CD4-positive, alpha-beta T cell treated with Interleukin-21 for 1 hour (primary cell): ENCODE data around the gene BANP.
"Not testable (repeated sequence)": the region's sequence is repeated elsewhere in the genome, so short reads cannot be mapped to it uniquely, and the experiment has no call there.

Experiments used
- DNase-seq: peaks from one replicate; pipeline ENCODE4 v3.0.0-alpha.2; 2020

BANP gene

DNA sequence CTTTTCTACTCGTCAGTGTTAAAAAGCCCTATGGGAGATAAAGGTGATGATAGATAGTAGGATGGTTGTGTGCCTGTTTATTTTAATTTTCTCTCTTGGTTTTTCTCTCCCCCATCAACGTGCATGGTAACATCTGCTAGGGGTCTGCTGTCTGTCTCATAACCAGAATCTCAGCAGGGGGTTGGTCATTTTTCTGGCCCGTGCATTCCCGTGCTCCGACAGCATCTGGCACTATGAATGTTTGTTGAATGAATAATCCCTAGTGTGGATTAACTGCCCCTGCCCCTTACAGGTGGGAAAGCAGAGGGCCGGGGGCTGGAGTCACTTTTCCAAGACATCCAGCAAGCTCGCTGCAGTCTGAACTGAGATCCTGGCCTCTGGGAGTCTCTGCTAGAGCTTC, 21.2 kb upstream of the BANP start:
- DNase-seq = no peak

- DNase-seq = no peak
Measured at GRCh38 chr16:87930456-87930855, 20.8 kb upstream of the BANP start.

- DNase-seq = no peak
Measured at GRCh38 chr16:87931504-87931903, 19.7 kb upstream of the BANP start.

DNA sequence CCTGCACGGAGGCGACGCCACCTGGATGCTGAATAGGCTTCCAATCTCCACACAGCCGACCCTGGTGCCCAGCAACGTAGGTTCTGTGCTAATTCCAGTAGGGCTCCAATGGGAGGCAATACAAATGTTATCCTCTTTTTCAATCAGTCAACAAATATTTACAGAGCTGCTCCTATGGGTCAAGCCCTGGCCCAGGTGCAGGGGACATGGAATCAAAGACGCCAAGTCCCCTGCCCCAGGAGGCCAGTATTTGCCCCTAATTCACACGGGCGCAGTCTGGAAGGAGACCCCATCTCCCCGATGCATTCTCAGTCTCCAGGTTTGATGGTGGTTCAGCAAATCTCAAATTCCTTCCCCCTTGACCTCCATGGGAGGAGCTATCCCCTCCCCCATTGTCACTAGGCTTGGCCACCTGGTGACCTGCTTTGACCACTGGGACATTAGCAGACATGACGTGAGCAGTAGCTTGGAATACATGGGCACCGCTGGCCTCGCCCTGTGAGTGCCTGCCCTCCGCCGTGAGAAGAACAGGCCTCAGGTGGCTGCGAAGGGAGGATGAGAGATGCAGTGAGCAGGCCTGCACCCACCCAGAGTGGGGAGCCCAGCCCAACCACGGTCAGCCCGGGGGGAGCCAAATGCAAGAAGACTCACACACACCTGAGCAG, 18.6 kb upstream of the BANP start:
- not testable (repeated sequence) for DNase-seq

DNA sequence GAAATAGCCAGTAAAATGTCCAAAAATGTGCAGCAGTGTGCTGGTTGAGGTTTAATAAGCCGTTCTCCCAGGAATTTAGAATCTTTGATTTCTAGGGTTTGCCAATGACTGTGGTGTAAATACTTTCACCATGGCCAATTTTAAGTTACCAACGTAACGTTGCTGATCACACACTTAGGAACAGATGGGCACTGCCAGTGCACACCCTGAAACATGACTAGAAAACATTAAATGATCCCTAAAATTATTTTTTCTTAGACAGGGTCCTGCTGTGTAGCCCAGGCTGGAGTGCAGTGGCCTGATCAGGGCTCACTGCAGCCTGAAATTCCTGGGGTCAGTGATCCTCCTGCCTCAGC, 18.1 kb upstream of the BANP start:
- no peak for DNase-seq

GRCh38 chr16:87934752-87935425, 16.3 kb upstream of the BANP start:
- not testable (repeated sequence) for DNase-seq

- not testable (repeated sequence) for DNase-seq
Measured at GRCh38 chr16:87936016-87936374, 15.2 kb upstream of the BANP start.

DNA sequence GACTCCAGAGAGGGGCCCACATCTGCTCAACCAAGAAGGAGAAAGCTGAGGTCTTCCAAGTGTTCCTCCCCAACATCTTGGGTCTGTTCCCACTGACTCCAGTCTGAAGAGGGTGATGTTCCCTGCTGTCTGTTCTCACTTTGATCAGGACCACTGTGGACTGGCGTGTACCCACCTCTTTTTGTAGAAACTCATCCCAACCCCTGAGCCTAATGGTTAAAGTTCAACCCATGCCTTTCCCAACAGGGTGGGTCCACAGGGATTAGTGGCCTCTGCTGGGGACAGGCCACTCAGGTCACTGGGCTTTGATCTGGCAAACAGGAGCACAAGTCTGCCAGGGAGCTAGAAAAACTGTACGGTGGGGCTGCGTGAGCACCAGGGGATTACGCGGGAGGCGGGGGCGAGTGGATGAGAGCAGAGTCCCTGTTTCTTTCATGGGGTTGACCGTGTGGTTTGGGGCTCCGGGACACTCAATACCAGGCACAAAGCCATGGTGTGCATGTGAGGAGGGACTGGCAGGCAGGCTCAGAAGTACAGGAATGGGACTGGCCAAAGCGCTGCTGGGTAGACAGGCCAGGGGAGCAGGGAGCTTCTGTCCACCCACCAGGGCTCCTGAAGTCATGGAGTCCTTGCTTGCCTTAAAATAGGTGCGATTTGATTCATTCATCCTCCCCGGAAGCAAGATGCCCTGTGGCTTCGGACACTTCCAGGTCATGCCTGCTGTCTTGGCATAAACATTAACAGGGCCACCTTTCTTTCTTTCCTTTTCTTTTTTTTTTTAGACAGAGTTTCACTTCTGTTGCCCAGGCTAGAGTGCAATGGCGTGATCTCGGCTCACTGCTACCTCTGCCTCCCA, 14.6 kb upstream of the BANP start, which contains the start of gene CA5A:
Gene CA5A (minus strand): TSS at position 155 of the 856 bp plus-strand sequence. CDS start 79 bp downstream, at position 76.
- DNase-seq = no peak

- DNase-seq = not testable (repeated sequence)
Measured at GRCh38 chr16:87937231-87937542, 14.0 kb upstream of the BANP start.

DNA sequence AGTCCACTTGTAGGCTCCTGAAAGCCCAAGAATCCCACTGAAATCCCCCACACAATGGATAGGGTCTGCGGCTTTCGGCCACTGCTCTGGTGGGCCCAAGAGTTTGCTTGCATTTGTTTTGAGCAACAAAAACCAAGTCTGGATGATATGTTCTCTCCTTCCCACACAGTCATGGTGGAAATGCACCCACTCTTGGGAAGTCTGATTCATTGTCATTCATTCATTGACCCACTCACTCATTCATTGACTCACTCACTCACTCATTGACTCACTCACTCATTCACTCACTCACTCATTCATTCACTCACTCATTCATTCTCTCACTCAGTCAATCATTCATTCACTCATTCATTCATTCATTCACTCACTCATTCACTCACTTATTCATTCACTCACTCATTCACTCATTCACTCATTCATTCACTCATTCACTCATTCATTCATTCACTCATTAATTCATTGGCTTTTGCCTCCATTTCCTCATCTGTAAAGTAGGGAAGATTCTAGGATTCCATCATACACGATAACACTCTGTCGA, 12.8 kb upstream of the BANP start:
- no peak for DNase-seq

DNA sequence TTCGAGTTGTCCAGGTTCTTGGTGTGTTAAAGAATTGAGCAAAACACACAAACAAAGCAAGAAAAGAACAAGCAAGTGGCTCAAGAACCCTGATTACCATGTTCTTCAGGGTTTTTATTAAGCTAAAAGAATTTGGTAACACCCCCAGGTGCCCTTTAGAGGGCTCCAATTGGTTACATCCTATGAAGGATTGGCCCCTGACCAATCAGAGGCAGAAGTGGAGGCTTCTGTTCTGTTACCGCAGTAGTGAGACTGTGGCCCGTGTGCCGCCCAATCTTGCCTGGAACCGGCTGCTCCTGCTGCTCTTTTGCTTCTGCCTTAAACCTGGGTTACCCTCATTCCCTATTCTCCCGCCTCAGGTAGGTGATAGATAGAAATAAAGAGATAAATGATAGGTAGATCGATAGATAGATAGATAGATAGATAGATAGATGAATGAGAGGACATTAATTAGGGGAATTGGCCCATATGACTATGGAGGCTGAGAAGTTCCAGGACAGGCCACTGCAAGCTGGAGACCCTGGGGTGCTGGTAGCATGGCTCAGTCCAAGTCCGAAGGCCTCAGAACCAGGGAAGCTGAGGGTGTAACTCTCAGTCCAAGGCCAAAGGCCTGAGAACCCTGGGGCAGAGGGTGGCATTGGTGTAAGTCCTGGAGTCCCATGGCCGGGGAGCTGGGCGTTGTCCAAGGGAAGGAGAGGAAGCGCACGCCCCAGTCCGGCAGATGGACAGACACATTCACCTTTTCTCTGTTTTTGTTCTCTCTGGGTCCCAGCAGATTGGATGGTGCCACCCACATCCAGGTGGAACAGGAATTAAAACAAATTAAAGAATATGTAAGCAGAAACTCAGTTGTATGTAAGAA, 11.4 kb upstream of the BANP start:
- no peak for DNase-seq

GRCh38 chr16:87942680-87943079, 8.6 kb upstream of the BANP start:
- DNase-seq = no peak

DNA sequence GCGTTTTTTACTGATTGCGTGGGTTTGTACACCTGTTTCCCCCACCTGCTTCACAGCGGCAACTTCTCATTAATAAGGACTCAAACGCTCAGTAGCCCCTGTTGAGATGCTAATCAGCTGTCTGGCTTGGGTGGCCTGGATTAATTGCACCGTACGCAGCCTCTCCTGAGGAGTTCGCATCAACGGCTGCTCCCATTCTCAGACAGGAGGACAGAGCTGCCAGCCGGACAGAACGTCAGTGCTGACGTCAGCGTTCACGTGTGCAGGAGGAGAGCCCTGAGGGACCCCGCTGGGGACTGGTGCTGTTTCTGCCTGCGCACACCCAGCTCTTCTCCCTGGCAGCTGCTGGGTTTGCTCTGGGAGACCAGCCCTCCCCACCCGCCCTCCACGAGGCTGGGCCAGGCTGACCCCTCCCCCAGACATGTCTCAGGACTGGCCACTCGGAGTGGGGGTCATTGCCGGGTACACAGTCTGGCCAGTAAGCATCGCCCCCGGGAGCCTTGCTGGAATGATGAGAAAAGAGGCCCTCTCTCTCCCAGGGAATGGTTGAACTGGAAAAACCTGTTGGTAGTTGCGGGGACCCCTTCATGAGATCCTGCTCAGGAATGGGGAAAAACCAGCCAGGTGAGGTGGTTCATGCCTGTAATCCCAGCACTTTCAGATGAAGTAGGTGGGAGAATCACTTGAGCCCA, 5.7 kb upstream of the BANP start:
- peak; percentile 20 for DNase-seq

DNA sequence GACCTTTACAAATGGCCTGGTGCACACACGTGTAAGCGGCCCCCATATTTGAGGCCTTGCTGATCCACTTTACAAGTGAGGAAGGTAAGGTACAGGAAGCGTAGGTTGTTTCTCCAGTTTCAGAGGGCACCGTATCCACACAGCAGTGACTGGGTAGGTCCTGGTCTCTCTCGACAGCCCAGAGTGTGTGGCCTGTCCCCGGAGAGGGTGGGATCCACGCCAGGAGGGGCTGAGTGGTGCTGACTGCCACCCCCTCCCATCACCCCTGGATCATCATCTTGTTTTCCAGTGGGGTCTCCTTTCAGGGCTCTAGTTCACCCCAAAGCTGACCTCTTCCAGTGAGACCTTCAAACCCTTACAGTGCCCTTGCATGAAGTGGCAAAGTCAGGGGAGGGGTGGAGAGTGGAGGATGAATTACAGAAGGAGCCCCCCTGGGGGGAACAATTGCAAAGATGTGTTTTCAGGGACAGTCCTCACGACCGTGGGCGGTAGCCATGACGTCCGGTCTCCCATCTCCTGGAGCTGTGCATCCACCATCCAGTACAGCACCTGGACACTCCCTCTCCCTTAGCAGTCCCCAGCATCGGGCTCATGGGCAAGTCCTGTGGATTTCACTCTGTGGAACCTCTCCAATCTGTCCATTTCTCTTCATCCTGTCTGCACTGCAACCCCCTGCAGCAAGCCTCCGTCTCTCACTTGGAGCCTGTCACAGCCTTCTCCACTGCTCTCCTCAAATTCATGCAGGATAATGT, 4.5 kb upstream of the BANP start:
- DNase-seq = no peak

DNA sequence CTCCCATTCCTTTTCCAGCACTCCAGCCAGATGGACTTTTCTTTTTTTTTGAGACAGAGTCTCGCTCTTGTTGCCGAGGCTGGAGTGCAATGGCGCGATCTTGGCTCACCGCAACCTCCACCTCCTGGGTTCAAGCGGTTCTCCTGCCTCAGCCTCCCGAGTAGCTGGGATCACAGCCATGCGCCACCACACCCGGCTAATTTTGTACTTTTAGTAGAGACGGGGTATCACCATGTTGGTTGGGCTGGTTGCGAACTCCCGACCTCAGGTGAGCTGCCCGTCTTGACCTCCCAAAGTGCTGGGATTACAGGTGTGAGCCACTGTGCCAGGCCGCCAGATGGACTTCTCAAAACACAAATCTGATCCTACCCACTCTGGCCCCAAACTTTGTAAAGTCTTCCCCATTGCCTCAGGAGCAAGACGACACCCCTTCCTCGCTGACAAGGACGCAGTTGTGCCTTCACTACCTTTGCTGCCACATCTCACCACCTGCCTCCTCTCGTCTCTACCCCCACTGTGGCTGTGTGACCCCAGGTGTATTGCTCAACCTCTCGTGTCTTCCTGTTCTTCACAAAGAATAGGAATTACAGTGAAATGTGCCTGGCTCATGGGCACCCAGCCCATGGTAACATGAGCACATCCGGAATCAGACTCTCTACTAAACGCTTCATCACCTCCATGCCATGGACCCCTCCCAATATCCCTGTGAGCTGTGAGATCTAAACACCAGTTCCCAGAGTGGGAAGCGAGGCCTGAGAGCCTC, 3.7 kb upstream of the BANP start:
- DNase-seq = no peak

DNA sequence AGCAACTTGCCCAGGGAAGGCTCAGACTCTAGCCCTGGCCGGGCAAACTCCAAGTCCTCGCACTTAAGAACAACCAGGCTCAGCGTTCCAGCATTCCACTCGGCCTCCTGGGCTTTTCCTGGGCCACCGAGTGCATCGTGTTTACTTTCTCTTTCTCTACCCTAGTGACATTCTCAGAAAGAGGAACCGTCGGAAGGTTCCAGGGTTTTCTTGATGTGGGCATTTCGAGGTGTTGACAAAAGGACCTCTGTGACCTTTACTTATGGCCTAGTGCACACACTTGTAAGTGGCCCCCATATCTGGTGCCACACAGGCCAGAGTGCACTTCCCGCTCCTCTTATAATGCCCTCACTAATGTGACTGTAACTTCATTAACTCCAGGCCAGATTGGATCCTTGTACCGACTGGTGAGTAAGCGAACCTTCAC, 3.1 kb upstream of the BANP start:
- DNase-seq = no peak

DNA sequence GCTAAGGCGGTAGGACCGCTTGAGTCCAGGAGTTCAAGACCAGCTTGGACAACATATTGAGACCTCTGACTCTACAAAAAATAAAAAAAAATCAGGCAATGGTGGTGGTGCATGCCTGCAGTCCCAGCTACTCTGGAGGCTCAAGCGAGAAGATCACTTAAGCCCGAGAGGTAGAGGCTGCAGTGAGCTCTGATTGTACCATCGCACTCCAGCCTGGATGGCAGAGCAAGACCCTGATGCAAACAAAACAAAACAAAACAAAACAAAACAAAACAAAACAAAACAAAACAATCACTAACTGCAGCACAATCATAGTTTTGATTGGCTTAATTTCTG, 2.5 kb upstream of the BANP start:
- DNase-seq = no peak

DNA sequence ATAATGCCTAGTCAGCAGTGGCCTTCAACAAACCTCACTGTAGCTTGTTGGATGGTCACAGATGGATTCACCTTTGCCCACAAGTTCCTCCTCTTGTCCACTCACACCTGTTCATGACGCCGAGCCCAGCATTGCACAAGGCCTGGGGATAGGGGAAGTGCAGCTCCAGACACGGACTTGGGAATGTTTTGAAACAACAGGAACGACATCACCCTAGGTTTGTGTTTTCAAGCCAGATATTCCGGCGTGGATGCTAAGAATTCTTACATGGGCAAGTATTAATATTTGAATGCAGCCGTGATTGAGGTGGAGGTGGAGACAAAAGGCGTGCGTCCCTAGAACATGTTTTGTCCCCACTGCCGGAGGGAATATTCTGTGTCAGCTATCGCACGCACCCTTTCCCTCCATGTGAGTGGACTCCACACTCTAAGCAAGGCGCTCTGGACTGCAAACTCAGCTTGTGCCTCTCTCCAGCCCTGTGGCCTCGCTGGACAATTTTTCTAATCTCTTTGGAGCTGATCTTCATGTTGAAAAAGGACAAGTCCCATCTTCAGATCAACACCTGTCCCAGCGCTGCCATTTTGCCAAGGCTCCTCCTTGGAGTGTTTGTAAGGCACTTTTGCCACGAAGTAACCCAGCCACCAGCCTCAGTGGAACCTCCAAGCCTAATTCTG, 2.0 kb upstream of the BANP start:
- no peak for DNase-seq

- no peak for DNase-seq
Measured at GRCh38 chr16:87951552-87952538, 611 bp downstream of the BANP start.
